ENCODE results near the gene ANKRD31.

DNA sequence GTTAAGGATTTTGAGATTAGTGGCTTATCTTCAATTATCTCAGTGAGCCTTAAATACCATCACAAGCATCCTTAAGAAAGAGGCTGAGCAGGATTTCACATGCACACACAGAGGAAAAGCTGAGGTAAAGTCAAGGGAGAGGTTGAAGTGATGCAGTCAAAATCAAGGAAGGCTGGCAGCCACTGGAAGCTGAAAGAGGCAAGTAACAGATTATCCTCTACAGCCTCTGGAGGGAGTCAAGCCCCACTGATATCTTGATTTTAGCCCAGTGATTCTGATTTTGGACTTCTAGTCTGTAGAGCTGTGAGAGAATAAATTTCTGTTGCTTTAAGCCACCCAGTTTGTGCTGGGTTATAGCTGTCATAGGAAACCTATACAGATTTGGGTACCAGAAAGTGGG, 80.1 kb downstream of the ANKRD31 start:
- TF ChIP-seq, protein P1, sequence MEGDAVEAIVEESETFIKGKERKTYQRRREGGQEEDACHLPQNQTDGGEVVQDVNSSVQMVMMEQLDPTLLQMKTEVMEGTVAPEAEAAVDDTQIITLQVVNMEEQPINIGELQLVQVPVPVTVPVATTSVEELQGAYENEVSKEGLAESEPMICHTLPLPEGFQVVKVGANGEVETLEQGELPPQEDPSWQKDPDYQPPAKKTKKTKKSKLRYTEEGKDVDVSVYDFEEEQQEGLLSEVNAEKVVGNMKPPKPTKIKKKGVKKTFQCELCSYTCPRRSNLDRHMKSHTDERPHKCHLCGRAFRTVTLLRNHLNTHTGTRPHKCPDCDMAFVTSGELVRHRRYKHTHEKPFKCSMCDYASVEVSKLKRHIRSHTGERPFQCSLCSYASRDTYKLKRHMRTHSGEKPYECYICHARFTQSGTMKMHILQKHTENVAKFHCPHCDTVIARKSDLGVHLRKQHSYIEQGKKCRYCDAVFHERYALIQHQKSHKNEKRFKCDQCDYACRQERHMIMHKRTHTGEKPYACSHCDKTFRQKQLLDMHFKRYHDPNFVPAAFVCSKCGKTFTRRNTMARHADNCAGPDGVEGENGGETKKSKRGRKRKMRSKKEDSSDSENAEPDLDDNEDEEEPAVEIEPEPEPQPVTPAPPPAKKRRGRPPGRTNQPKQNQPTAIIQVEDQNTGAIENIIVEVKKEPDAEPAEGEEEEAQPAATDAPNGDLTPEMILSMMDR (IDR thresholded peaks at IDR 0.05): no peak
- TF ChIP-seq POLR2A (IDR thresholded peaks at IDR 0.05; ENCODE audit: low read depth) (no peak), EP300 (IDR thresholded peaks at IDR 0.05) (no peak)

Data from esophagus muscularis mucosa (tissue), 4 donors.